T-helper 2 cell treated with Interferon-gamma antibody and Interleukin-4, amounts not matched to agents 5 μg/mL and 100 μg/mL, for 36 hours (primary cell): ENCODE data around the gene PCSK6.
A peak's percentile ranks its signal among the peaks of the same experiment; 100 is the strongest.

Experiments used
- DNase-seq: peaks from one replicate; pipeline ENCODE4 v3.0.0; 2021; ENCODE audit warnings: low spot score
- H3K27ac Mint-ChIP-seq: one replicate; pipeline ENCODE4 v1.8.0; 2021; ENCODE audit warnings: mild to moderate bottlenecking, mixed read lengths
- H3K27me3 Mint-ChIP-seq: one replicate; pipeline ENCODE4 v1.8.0; 2021; ENCODE audit warnings: low read depth, mixed read lengths
- H3K36me3 Mint-ChIP-seq: one replicate; pipeline ENCODE4 v1.8.0; 2021; ENCODE audit warnings: low read depth, mixed read lengths
- H3K4me1 Mint-ChIP-seq: one replicate; pipeline ENCODE4 v1.8.0; 2021; ENCODE audit warnings: low read depth, mixed read lengths
- H3K4me3 Mint-ChIP-seq: one replicate; pipeline ENCODE4 v1.8.0; 2022; ENCODE audit warnings: mild to moderate bottlenecking, moderate library complexity, mixed read lengths
- H3K9me3 Mint-ChIP-seq: one replicate; pipeline ENCODE4 v1.8.0; 2021; ENCODE audit warnings: mixed read lengths

The PCSK6 gene

DNA sequence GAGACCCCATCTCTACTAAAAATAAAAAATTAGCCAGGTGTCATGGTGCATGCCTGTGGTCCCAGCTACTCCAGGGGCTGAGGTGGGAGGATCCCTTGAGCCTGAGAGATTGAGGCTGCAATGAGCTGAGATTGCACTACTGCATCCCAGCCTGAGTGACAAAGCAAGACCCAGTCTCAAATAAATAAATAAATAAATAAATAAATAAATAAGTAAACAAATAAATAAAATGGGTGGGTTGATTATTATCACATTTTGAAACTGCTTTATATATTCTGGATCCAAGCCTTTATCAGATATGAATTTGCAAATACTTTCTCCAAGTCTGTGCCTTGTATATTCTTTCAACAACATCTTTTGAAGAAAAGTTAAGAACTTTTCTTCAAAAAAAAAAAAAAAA lies 22.2 kb upstream of the PCSK6 start:
- Mint-ChIP-seq H3K9me3 (peaks cover 18% of the 10 kb centered on the region), H3K27me3 (peaks cover 34% of the 10 kb centered on the region), H3K27ac (no peak overlapping the region), H3K36me3 (no peaks in the 10 kb centered on the region), H3K4me3 (no peak overlapping the region), H3K4me1 (no peaks in the 10 kb centered on the region)
- DNase-seq: no peak

DNA sequence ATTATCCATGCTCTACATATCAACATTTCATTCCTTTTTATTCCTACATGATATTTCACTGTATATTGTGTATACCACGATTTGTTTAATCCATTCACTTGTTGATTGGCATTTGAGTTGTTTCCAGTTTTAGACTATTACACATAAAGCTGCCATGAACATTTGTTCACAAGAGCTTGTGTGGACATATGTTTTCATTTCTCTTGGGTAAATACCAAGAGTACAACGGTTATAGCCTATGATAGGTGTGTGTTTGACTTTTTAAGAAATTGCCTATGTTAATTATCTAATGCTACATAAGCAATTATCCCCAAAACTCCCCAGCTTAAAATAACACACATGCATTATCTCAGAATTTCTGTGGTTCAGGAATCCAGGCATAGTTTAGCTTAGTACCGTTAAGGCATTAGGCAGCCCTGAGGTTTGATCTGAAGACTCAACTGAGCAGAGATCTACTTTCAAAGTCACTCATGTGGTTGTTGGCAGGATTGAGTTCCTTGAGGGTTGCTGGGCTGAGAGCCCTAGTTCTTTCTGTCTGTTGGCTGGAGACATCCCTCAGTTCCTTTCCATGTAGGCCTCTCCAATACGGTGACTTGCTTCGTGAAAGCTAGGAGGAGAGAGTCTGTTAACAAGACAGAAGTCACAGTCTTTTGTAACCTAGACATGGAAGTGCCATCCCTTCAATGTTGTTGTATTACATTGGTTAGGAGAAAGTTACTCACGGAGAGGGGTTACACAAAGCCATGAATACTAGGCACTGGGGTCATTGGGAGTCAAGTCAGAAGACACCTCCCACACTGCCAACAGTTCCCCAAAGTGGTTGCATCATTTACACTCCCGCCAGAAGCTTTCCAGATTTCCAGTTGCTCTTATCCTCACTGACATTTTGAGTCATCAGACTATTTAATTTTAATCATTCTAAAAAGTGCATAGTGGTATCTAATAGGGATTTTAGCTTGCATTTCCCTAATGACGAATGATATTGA lies 21.0 kb upstream of the PCSK6 start:
- peaks cover 6% of the 10 kb centered on the region for H3K9me3 Mint-ChIP-seq
- H3K4me3 Mint-ChIP-seq: no peak overlapping the region
- H3K27me3 Mint-ChIP-seq: peaks cover 38% of the 10 kb centered on the region
- no peak overlapping the region for H3K27ac Mint-ChIP-seq
- no peaks in the 10 kb centered on the region for H3K36me3 Mint-ChIP-seq
- no peak for DNase-seq
- peaks cover 1% of the 10 kb centered on the region for H3K4me1 Mint-ChIP-seq

GRCh38 chr15:101509279-101509678 lies 19.8 kb upstream of the PCSK6 start:
- DNase-seq: no peak
- Mint-ChIP-seq H3K4me3 (no peak overlapping the region), H3K4me1 (peaks cover 1% of the 10 kb centered on the region), H3K36me3 (no peaks in the 10 kb centered on the region), H3K27me3 (peaks cover 35% of the 10 kb centered on the region), H3K27ac (no peak overlapping the region), H3K9me3 (no peaks in the 10 kb centered on the region)

GRCh38 chr15:101506491-101506890 lies 17.0 kb upstream of the PCSK6 start:
- Mint-ChIP-seq H3K36me3 (no peaks in the 10 kb centered on the region), H3K27me3 (peaks cover 26% of the 10 kb centered on the region)

DNA sequence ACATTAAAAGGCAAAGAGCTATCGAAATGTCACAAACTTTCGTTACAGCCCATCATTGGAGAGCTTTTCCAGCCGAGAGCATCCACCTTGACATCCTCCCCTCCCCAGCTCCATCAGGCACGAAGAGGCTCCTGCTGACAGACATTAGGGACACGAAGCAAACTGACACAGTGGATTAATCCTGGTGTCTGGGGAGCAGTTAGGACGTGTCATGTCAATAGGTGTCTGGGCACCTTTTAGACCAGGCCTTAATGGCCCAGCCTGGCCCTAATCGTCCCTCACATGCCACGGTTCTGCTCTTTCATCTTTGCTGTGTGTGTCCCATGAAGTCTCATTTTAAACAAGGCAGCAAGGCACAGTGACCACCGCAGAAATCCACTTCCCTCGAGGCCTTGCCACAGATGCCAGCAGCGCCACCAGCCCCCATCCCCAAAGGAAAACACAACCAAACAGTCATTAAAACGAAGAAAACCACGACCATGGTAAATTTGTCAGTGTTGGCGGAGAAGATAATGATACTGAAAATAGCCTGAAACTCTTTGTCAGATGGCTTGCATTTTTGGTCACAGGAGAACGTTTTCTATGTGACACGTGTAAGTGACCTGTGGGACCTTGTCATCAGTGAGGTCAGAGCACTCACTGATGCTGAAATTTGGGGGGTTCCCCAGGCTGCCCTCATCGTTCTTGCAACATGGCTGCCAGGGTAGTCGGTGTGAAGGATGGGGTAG lies 16.3 kb upstream of the PCSK6 start:
- H3K36me3 Mint-ChIP-seq: no peaks in the 10 kb centered on the region
- no peaks in the 10 kb centered on the region for H3K9me3 Mint-ChIP-seq
- H3K27me3 Mint-ChIP-seq: peaks cover 26% of the 10 kb centered on the region
- no peak overlapping the region for H3K4me3 Mint-ChIP-seq
- no peak for DNase-seq
- H3K27ac Mint-ChIP-seq: no peak overlapping the region
- peaks cover 6% of the 10 kb centered on the region for H3K4me1 Mint-ChIP-seq

More at GRCh38 chr15:101506491-101506890, 17.0 kb upstream of the PCSK6 start:
- no peak for DNase-seq
- Mint-ChIP-seq H3K27ac (no peak overlapping the region), H3K4me3 (no peak overlapping the region), H3K9me3 (no peaks in the 10 kb centered on the region), H3K4me1 (peaks cover 4% of the 10 kb centered on the region)

DNA sequence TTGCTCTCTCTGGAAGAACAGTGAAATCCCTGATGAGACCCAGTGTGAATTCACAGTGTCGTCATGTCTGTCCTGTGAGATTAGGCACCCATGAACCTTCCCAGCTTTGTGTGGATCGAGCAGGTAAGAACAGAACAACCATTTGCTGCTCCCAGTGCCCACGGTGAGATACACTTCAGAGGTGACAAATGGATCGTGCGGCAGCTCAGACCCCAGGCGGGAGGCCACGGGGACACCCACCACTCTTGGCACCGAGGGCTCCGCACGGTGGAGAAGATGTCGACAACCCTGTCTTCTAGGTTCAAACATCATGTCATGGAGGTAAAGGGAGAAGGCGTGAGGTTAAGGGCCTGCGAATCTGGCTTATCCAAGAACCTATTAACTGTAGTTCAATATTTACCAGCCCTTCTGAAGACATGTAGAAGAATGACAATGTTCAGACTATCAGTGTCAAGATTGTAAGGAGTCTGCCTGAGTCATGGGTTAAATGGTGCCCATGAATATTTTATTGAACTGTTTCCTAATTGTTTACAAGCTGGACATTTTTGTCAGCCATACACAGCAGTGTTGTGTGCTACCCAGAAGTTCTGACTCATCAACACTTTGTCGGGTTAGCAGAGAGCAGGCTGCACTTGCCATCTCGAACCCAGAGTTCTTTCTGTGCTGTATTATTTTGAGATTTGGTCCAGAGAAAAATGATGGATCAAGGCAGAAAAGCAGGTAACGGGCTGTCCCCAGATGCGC lies 15.5 kb upstream of the PCSK6 start:
- Mint-ChIP-seq H3K4me1 (peaks cover 13% of the 10 kb centered on the region), H3K9me3 (no peaks in the 10 kb centered on the region), H3K36me3 (no peaks in the 10 kb centered on the region), H3K27me3 (peaks cover 22% of the 10 kb centered on the region), H3K4me3 (no peak overlapping the region), H3K27ac (no peak overlapping the region)
- no peak for DNase-seq

GRCh38 chr15:101504373-101504772 lies 14.9 kb upstream of the PCSK6 start:
- Mint-ChIP-seq H3K27me3 (peaks cover 17% of the 10 kb centered on the region), H3K9me3 (no peaks in the 10 kb centered on the region), H3K4me1 (peaks cover 15% of the 10 kb centered on the region), H3K36me3 (no peaks in the 10 kb centered on the region), H3K4me3 (no peak overlapping the region), H3K27ac (no peak overlapping the region)
- DNase-seq: no peak

GRCh38 chr15:101503296-101503599 lies 13.7 kb upstream of the PCSK6 start:
- peaks cover 14% of the 10 kb centered on the region for H3K27me3 Mint-ChIP-seq

GRCh38 chr15:101502572-101503295 lies 13.2 kb upstream of the PCSK6 start:
- H3K9me3 Mint-ChIP-seq: no peaks in the 10 kb centered on the region
- no peak overlapping the region for H3K4me3 Mint-ChIP-seq
- H3K27me3 Mint-ChIP-seq: peaks cover 15% of the 10 kb centered on the region
- H3K36me3 Mint-ChIP-seq: no peaks in the 10 kb centered on the region
- DNase-seq: no peak
- H3K27ac Mint-ChIP-seq: no peak overlapping the region
- peaks cover 17% of the 10 kb centered on the region for H3K4me1 Mint-ChIP-seq

More at GRCh38 chr15:101503296-101503599, 13.7 kb upstream of the PCSK6 start:
- Mint-ChIP-seq H3K4me3 (no peak overlapping the region), H3K36me3 (no peaks in the 10 kb centered on the region), H3K27ac (no peak overlapping the region), H3K4me1 (peaks cover 15% of the 10 kb centered on the region), H3K9me3 (no peaks in the 10 kb centered on the region)
- no peak for DNase-seq

- Mint-ChIP-seq H3K4me1 (peaks cover 20% of the 10 kb centered on the region), H3K27ac (no peak overlapping the region), H3K36me3 (no peaks in the 10 kb centered on the region), H3K27me3 (peaks cover 13% of the 10 kb centered on the region), H3K4me3 (peak overlapping the region; percentile 33), H3K9me3 (no peaks in the 10 kb centered on the region)
- DNase-seq: peak; percentile 28
These were observed 12.3 kb upstream of the PCSK6 start for GRCh38 chr15:101501703-101502373.

- H3K4me3 Mint-ChIP-seq: peak overlapping the region; percentile 32
These were observed 11.5 kb upstream of the PCSK6 start for GRCh38 chr15:101500865-101501551.

GRCh38 chr15:101499863-101500713 lies 10.6 kb upstream of the PCSK6 start:
- no peaks in the 10 kb centered on the region for H3K36me3 Mint-ChIP-seq
- peaks cover 25% of the 10 kb centered on the region for H3K27me3 Mint-ChIP-seq
- no peaks in the 10 kb centered on the region for H3K9me3 Mint-ChIP-seq
- no peak overlapping the region for H3K4me3 Mint-ChIP-seq
- no peak overlapping the region for H3K27ac Mint-ChIP-seq
- DNase-seq: no peak
- H3K4me1 Mint-ChIP-seq: peaks cover 24% of the 10 kb centered on the region

More at GRCh38 chr15:101500865-101501551, 11.5 kb upstream of the PCSK6 start:
- Mint-ChIP-seq H3K27ac (peak overlapping the region; percentile 43), H3K9me3 (no peaks in the 10 kb centered on the region), H3K4me1 (peaks cover 25% of the 10 kb centered on the region), H3K36me3 (no peaks in the 10 kb centered on the region), H3K27me3 (peaks cover 20% of the 10 kb centered on the region)
- DNase-seq: no peak
